Measurements from ENCODE around the gene CAB39L. TPM values are rescaled to one million over a fixed set of nuclear protein-coding genes. Genes with fewer than 3 reads are reported as not detected.

The CAB39L gene
- total and polyA plus RNA-seq, 4 donors = 1.8 to 5.1 (median 2.1) TPM

DNA sequence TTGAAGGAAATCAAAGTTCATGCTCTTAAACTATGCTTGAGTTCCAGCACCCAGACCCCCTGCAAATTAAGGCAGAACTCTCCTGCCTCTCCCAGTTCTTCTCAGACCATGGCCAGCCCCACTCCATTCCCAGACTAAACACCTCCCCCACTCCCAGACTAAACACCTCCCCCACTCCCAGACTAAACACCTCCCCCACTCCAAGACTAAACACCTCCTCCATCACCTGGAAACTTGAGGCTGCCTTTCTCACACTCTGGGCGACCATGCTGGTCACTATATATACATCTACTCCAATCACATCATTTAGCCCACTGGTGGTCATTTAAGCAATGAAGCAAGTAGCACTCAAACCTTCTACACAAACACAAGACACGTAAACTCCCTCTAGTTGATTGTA is 57.2 kb downstream of the CAB39L start (continued):
- TF ChIP-seq YY1 (IDR thresholded peaks at IDR 0.05) = no peak
- TF ChIP-seq SP1 (IDR thresholded peaks at IDR 0.05) = no peak
- TF ChIP-seq JUND (IDR thresholded peaks at IDR 0.05) = no peak
- no peak for TF ChIP-seq EGR1 (IDR thresholded peaks at IDR 0.05; ENCODE audit: low read depth in 2 of 2)

DNA sequence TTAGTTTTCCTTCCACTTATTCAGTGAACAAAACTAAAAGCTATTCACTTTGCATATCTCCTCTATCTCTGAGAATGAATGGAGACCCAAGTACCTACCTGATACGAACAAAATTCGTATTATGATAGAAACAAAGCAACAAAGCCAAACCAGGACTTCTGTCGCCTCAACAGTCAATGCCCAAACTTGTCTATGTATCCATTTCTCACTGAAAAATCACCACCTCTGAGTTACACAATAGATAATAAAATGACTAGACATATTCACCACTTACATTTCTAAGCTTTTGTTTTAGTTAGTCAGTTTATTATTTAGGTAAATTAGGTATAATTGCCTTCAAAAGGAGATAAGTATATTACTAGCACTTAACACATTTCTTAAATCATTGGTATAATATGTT is 67.7 kb downstream of the CAB39L start:
- no peak overlapping the region for H3K27ac ChIP-seq (ENCODE audit: low read depth in 1 of 2, low read length in 2 of 2)
- no peaks in the 10 kb centered on the region for H3K27me3 ChIP-seq (ENCODE audit: control insufficient read depth in 4 of 4, insufficient read depth in 4 of 4, low read length in 3 of 4)
- no peaks in the 10 kb centered on the region for H3K9me3 ChIP-seq (ENCODE audit: control insufficient read depth in 4 of 4, low read length in 3 of 4)
- 81% methylated on average over 3 of the region's 3 CpGs for whole genome bisulfite sequencing
- no peak overlapping the region for H3K4me3 ChIP-seq (ENCODE audit: low read depth in 1 of 3, low read length in 3 of 3)
- DNase-seq (ENCODE audit: low spot score) = no peak
- H3K4me1 ChIP-seq (ENCODE audit: control insufficient read depth in 4 of 4, insufficient read depth in 4 of 4, low read length in 3 of 4) = no peaks in the 10 kb centered on the region
- H3K36me3 ChIP-seq (ENCODE audit: control insufficient read depth in 4 of 4, insufficient read depth in 3 of 4, low read depth in 1 of 4, low read length in 3 of 4) = no peaks in the 10 kb centered on the region
- TF ChIP-seq JUND (IDR thresholded peaks at IDR 0.05) (no peak), HNF4A (conservative IDR thresholded peaks at IDR 0.05) (no peak), RXRA (IDR thresholded peaks at IDR 0.05) (no peak), FOXA1 (IDR thresholded peaks at IDR 0.05) (no peak)
- H3K9ac ChIP-seq (ENCODE audit: low read depth in 1 of 2, low read length in 2 of 2) = no peak overlapping the region

GRCh38 chr13:49374585-49375290 is 69.1 kb downstream of the CAB39L start:
- Histone ChIP-seq H3K27me3 (ENCODE audit: control insufficient read depth in 4 of 4, insufficient read depth in 4 of 4, low read length in 3 of 4) (no peaks in the 10 kb centered on the region), H3K36me3 (ENCODE audit: control insufficient read depth in 4 of 4, insufficient read depth in 3 of 4, low read depth in 1 of 4, low read length in 3 of 4) (no peaks in the 10 kb centered on the region), H3K9ac (ENCODE audit: low read depth in 1 of 2, low read length in 2 of 2) (no peak overlapping the region), H3K27ac (ENCODE audit: low read depth in 1 of 2, low read length in 2 of 2) (no peak overlapping the region), H3K4me3 (ENCODE audit: low read depth in 1 of 3, low read length in 3 of 3) (no peak overlapping the region), H3K4me1 (ENCODE audit: control insufficient read depth in 4 of 4, insufficient read depth in 4 of 4, low read length in 3 of 4) (no peaks in the 10 kb centered on the region), H3K9me3 (ENCODE audit: control insufficient read depth in 4 of 4, low read length in 3 of 4) (no peaks in the 10 kb centered on the region)
- DNase-seq (ENCODE audit: low spot score) = no peak
- 86% methylated on average over 4 of the region's 4 CpGs for WGBS
- no peak for TF ChIP-seq FOXA1 (IDR thresholded peaks at IDR 0.05)
- no peak for TF ChIP-seq HNF4A (conservative IDR thresholded peaks at IDR 0.05)

DNA sequence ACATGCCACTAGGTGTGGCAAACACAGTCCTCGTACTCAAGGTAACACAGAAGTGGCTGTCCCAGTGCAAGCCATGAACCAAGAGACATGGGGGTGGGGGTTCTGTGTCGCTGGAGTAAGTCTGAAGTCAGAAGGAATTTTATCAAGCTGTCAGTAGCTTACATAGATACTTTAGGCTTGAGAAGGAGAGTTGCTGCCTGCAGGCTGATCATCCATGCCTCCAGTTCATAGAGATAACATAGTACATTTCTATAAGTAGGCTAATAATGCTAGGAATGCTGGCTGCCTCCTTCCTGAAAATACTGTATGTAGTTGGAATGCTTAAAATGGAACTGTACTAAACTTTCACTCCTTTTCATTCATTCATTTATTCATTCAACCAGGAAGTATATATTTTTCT is 70.1 kb downstream of the CAB39L start:
- no peak for TF ChIP-seq EGR1 (IDR thresholded peaks at IDR 0.05; ENCODE audit: low read depth in 2 of 2)
- TF ChIP-seq RAD21 (IDR thresholded peaks at IDR 0.05) = no peak
- no peak for TF ChIP-seq REST (IDR thresholded peaks at IDR 0.05)
- TF ChIP-seq NR2F2 (IDR thresholded peaks at IDR 0.05) = no peak
- TF ChIP-seq ZBTB33 (IDR thresholded peaks at IDR 0.05) = no peak
- TF ChIP-seq CTCF (IDR thresholded peaks at IDR 0.05; ENCODE audit: low read depth, low read length, missing input control) = no peak
- no peak for TF ChIP-seq FOXA1 (IDR thresholded peaks at IDR 0.05)
- no peak for TF ChIP-seq HNF4A (conservative IDR thresholded peaks at IDR 0.05)
- TF ChIP-seq JUND (IDR thresholded peaks at IDR 0.05) = no peak
- TF ChIP-seq FOXA2 (IDR thresholded peaks at IDR 0.05) = no peak
- TF ChIP-seq GABPA (IDR thresholded peaks at IDR 0.05 in 1 of 2, conservative IDR thresholded peaks at IDR 0.05 in 1 of 2) = no peak
- no peak for TF ChIP-seq MAX (IDR thresholded peaks at IDR 0.05)
- no peak for TF ChIP-seq YY1 (IDR thresholded peaks at IDR 0.05)
- TF ChIP-seq RXRA (IDR thresholded peaks at IDR 0.05) = no peak
- no peak for TF ChIP-seq HNF4G (IDR thresholded peaks at IDR 0.05)
- no peak for TF ChIP-seq TAF1 (conservative IDR thresholded peaks at IDR 0.05)
- no peaks in the 10 kb centered on the region for H3K9me3 ChIP-seq (ENCODE audit: control insufficient read depth in 4 of 4, low read length in 3 of 4)
- no peaks in the 10 kb centered on the region for H3K4me1 ChIP-seq (ENCODE audit: control insufficient read depth in 4 of 4, insufficient read depth in 4 of 4, low read length in 3 of 4)
- DNase-seq (ENCODE audit: low spot score) = no peak
- H3K9ac ChIP-seq (ENCODE audit: low read depth in 1 of 2, low read length in 2 of 2) = no peak overlapping the region
- WGBS = 88% methylated on average over 2 of the region's 2 CpGs
- H3K4me3 ChIP-seq (ENCODE audit: low read depth in 1 of 3, low read length in 3 of 3) = no peak overlapping the region
- no peaks in the 10 kb centered on the region for H3K27me3 ChIP-seq (ENCODE audit: control insufficient read depth in 4 of 4, insufficient read depth in 4 of 4, low read length in 3 of 4)
- no peaks in the 10 kb centered on the region for H3K36me3 ChIP-seq (ENCODE audit: control insufficient read depth in 4 of 4, insufficient read depth in 3 of 4, low read depth in 1 of 4, low read length in 3 of 4)
- H3K27ac ChIP-seq (ENCODE audit: low read depth in 1 of 2, low read length in 2 of 2) = no peak overlapping the region

All from liver (tissue), 9 donors.